SK-N-SH treated with all-trans-retinoic acid at 6 μM for 48 hours (cell line): ENCODE data around the gene COG2.

Source experiments
- ATAC-seq: fragments of 200-7000 bp; cut with Tn5 transposase; 3 replicates; pipeline ENCODE4 v1.9.1; 2020; ENCODE audit warnings: mild to moderate bottlenecking, moderate library complexity
- BACH2 ChIP-seq: fragments of 250-450 bp; sonication (Bioruptor Pico); IDR thresholded peaks from 2 replicates; pipeline ENCODE4 v1.9.0; 2021; ENCODE audit warnings: mild to moderate bottlenecking, borderline replicate concordance
- CREB5 ChIP-seq: fragments of 250-450 bp; sonication (Bioruptor Pico); IDR thresholded peaks from 2 replicates; pipeline ENCODE4 v1.5.1; 2020; ENCODE audit warnings: low read depth, mild to moderate bottlenecking, moderate library complexity
- CSDC2 ChIP-seq: fragments of 250-450 bp; sonication (Bioruptor Pico); IDR thresholded peaks from 2 replicates; pipeline ENCODE4 v1.5.0; 2020; ENCODE audit warnings: mild to moderate bottlenecking, moderate library complexity
- CSRNP3 ChIP-seq: fragments of 250-450 bp; sonication (Bioruptor Pico); IDR thresholded peaks from 2 replicates; pipeline ENCODE4 v1.5.1; 2021; ENCODE audit warnings: mild to moderate bottlenecking, moderate library complexity
- ESRRG ChIP-seq: fragments of 250-450 bp; sonication (Bioruptor Pico); IDR thresholded peaks from 2 replicates; pipeline ENCODE4 v1.6.1; 2021; ENCODE audit warnings: mild to moderate bottlenecking
- GLIS3 ChIP-seq: fragments of 250-450 bp; sonication (Bioruptor Pico); IDR thresholded peaks from 2 replicates; pipeline ENCODE4 v1.5.0; 2020; ENCODE audit warnings: mild to moderate bottlenecking, moderate library complexity
- ISL1 ChIP-seq: fragments of 250-450 bp; sonication (Bioruptor Pico); IDR thresholded peaks from 2 replicates; pipeline ENCODE4 v2.1.2; 2022; ENCODE audit warnings: mild to moderate bottlenecking, moderate library complexity
- OSR1 ChIP-seq: fragments of 250-450 bp; sonication (Bioruptor Pico); IDR thresholded peaks from 2 replicates; pipeline ENCODE4 v1.8.0; 2022; ENCODE audit warnings: moderate library complexity, mild to moderate bottlenecking, inconsistent platforms
- PATZ1 ChIP-seq: fragments of 250-450 bp; sonication (Bioruptor Pico); IDR thresholded peaks from 2 replicates; pipeline ENCODE4 v1.8.0; 2020; ENCODE audit warnings: mild to moderate bottlenecking, moderate library complexity, borderline replicate concordance
- POU6F1 ChIP-seq: fragments of 250-450 bp; sonication (Bioruptor Pico); IDR thresholded peaks from 2 replicates; pipeline ENCODE4 v1.8.0; 2021; ENCODE audit warnings: low read depth, mild to moderate bottlenecking, moderate library complexity, borderline replicate concordance
- RARB ChIP-seq: fragments of 250-450 bp; sonication (Bioruptor Pico); IDR thresholded peaks from 2 replicates; pipeline ENCODE4 v1.8.0; 2021; ENCODE audit warnings: mild to moderate bottlenecking, moderate library complexity
- SNAI2 ChIP-seq: fragments of 250-450 bp; sonication (Bioruptor Pico); IDR thresholded peaks from 2 replicates; pipeline ENCODE4 v1.5.0; 2020; ENCODE audit warnings: mild to moderate bottlenecking, moderate library complexity
- TOX ChIP-seq: fragments of 250-450 bp; sonication (Bioruptor Pico); IDR thresholded peaks from 2 replicates; pipeline ENCODE4 v1.8.0; 2021; ENCODE audit warnings: mild to moderate bottlenecking, moderate library complexity, borderline replicate concordance
- TSHZ2 ChIP-seq: fragments of 250-450 bp; sonication (Bioruptor Pico); IDR thresholded peaks from 2 replicates; pipeline ENCODE4 v1.5.0; 2020; ENCODE audit warnings: mild to moderate bottlenecking, moderate library complexity
- ZC3H10 ChIP-seq: fragments of 250-450 bp; sonication (Bioruptor Pico); IDR thresholded peaks from 2 replicates; pipeline ENCODE4 v1.5.1; 2021; ENCODE audit warnings: mild to moderate bottlenecking, moderate library complexity
- ZFP3 ChIP-seq: fragments of 250-450 bp; sonication (Bioruptor Pico); IDR thresholded peaks from 2 replicates; pipeline ENCODE4 v1.5.0; 2020; ENCODE audit warnings: mild to moderate bottlenecking, moderate library complexity
- ZFP30 ChIP-seq: fragments of 450-650 bp; formaldehyde crosslinking; IDR thresholded peaks from 2 replicates; pipeline ENCODE4 v1.5.0; 2022; ENCODE audit warnings: mild to moderate bottlenecking, moderate library complexity
- ZNF565 ChIP-seq: fragments of 450-650 bp; formaldehyde crosslinking; conservative IDR thresholded peaks from 2 replicates; pipeline ENCODE4 v1.5.0; 2020; ENCODE audit warnings: low read depth, mild to moderate bottlenecking, moderate library complexity
- ZNF70 ChIP-seq: fragments of 450-650 bp; formaldehyde crosslinking; IDR thresholded peaks from 2 replicates; pipeline ENCODE4 v1.5.0; 2020; ENCODE audit warnings: mild to moderate bottlenecking, moderate library complexity
- ZNF8 ChIP-seq: fragments of 450-650 bp; formaldehyde crosslinking; IDR thresholded peaks from 2 replicates; pipeline ENCODE4 v1.5.0; 2020; ENCODE audit warnings: mild to moderate bottlenecking, moderate library complexity

COG2 gene

GRCh38 chr1:230624097-230624713, 18.1 kb upstream of the COG2 start:
- ATAC-seq, result no peak

GRCh38 chr1:230626232-230626631, 16.0 kb upstream of the COG2 start:
- no peak for ATAC-seq
- no peak for TF ChIP-seq CSRNP3 (CRISPR knock-in tag)
- TF ChIP-seq TSHZ2 (CRISPR knock-in tag), result no peak
- no peak for TF ChIP-seq ZFP3
- no peak for TF ChIP-seq ZNF565 (CRISPR knock-in tag)
- no peak for TF ChIP-seq ZNF70 (CRISPR knock-in tag)
- TF ChIP-seq ISL1 (CRISPR knock-in tag), result no peak
- no peak for TF ChIP-seq ESRRG
- no peak for TF ChIP-seq ZC3H10 (CRISPR knock-in tag)
- TF ChIP-seq TOX, result no peak
- TF ChIP-seq CSDC2 (CRISPR knock-in tag), result no peak
- no peak for TF ChIP-seq POU6F1 (CRISPR knock-in tag)
- no peak for TF ChIP-seq BACH2 (CRISPR knock-in tag)
- no peak for TF ChIP-seq OSR1 (CRISPR knock-in tag)
- no peak for TF ChIP-seq RARB (CRISPR knock-in tag)
- no peak for TF ChIP-seq GLIS3 (CRISPR knock-in tag)

More at GRCh38 chr1:230624097-230624713, 18.1 kb upstream of the COG2 start:
- no peak for TF ChIP-seq ZFP30

- no peak for ATAC-seq
- TF ChIP-seq GLIS3 (CRISPR knock-in tag) (no peak), ZNF565 (CRISPR knock-in tag) (no peak), ZC3H10 (CRISPR knock-in tag) (no peak), PATZ1 (CRISPR knock-in tag) (no peak), ZNF8 (CRISPR knock-in tag) (no peak), SNAI2 (CRISPR knock-in tag) (no peak)
These were observed 14.5 kb upstream of the COG2 start for GRCh38 chr1:230627767-230628166.

- peak; percentile 18; the same call in 1 of the 3 replicates for ATAC-seq
- TF ChIP-seq RARB (CRISPR knock-in tag), result no peak
- no peak for TF ChIP-seq TOX
- no peak for TF ChIP-seq CSDC2 (CRISPR knock-in tag)
These were observed 12.8 kb upstream of the COG2 start for GRCh38 chr1:230629511-230629910.

- TF ChIP-seq BACH2 (CRISPR knock-in tag), result no peak
- no peak for TF ChIP-seq SNAI2 (CRISPR knock-in tag)
- no peak for TF ChIP-seq CSRNP3 (CRISPR knock-in tag)
- no peak for TF ChIP-seq OSR1 (CRISPR knock-in tag)
- no peak for TF ChIP-seq ZNF565 (CRISPR knock-in tag)
- no peak for TF ChIP-seq CREB5
- ATAC-seq, result no peak
These were observed 10.8 kb upstream of the COG2 start for GRCh38 chr1:230631477-230631876.
